IPS DF 6.9 (cell line): ENCODE results near the gene HECTD4.

Experiments
- DNase-seq: peaks from one replicate; pipeline ENCODE4 v3.0.0-alpha.2; 2013; ENCODE audit warnings: low read depth, low spot score
- H3K27ac ChIP-seq: one replicate; pipeline ENCODE4 v1.5.1; 2013; ENCODE audit warnings: low read length, control low read depth
- H3K27me3 ChIP-seq: 2 replicates; pipeline ENCODE4 v1.6.1; 2013; ENCODE audit warnings: mild to moderate bottlenecking, low read length; ENCODE audit not compliant: control insufficient read depth, insufficient read depth
- H3K36me3 ChIP-seq: 2 replicates; pipeline ENCODE4 v1.6.1; 2013; ENCODE audit warnings: low read length; ENCODE audit not compliant: control insufficient read depth, insufficient read depth
- H3K4me1 ChIP-seq: 2 replicates; pipeline ENCODE4 v1.6.1; 2013; ENCODE audit warnings: low read length; ENCODE audit not compliant: control insufficient read depth, insufficient read depth
- H3K4me3 ChIP-seq: 2 replicates; pipeline ENCODE4 v1.5.1; 2013; ENCODE audit warnings: mild to moderate bottlenecking, low read length
- H3K9me3 ChIP-seq: 2 replicates; pipeline ENCODE4 v1.6.1; 2013; ENCODE audit warnings: low read length, inconsistent platforms; ENCODE audit not compliant: control insufficient read depth, insufficient read depth
- WGBS: extraction: QIAGEN DNeasy Blood & Tissue Kit; methylation state at CpG from one replicate; pipeline ENCODE4 v1.1.7; 2013; ENCODE audit warnings: mixed read lengths, missing lambda C conversion rate; ENCODE audit not compliant: insufficient read length, insufficient coverage; 5-methylcytosine and 5-hydroxymethylcytosine counted together

HECTD4 gene

DNA sequence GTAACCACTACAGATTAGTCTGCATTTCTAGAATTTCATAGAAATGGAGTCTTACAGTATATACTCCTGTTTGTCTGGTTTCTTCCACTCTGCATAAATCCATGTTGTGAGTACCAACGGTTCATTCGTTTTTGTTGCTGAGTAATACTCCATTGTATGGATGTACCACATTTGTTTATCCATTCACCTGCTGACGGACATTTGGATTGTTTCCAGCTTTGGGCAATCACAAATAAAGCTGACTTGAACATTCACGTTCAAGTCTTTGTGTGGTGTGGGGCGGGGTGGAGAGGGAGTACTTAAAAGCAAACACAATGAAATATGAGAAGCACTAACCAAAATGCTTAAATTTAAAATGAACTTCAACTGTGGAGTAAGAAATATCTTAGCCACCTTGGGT is 7.1 kb downstream of the HECTD4 start:
- Histone ChIP-seq H3K4me3 (no peak overlapping the region), H3K27ac (no peak overlapping the region), H3K4me1 (no peaks in the 10 kb centered on the region), H3K36me3 (no peaks in the 10 kb centered on the region; the same call in 1 of the 2 replicates), H3K9me3 (no peaks in the 10 kb centered on the region), H3K27me3 (no peaks in the 10 kb centered on the region)
- no peak for DNase-seq
- no CpG with 5 or more reads among the region's 5 CpGs for whole genome bisulfite sequencing

DNA sequence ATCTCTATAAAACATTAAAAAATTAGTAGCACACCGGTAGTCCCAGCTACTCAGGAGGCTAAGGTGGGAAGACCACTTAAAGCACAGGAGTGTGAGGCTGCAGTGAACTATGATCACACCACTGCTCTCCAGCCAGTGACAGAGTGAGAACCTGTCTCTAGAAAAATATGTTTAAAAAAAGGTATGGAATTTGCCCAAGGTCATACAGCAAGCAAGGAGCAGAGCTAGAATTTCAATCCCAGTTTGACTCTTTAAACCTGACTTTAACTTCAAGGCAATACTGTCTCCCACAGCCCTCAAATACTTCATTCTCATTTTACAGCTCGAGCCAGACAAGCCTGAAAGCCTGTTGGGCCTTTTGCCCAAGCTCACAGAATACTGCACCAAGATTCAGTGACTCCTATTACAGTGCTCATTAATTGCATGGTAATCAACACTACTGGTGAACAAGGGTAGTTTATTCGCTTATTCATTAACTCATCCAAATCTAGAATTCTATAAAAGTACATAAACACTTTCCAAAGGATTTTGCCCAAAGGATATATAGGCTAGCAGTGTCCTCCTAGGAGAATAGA is 8.0 kb downstream of the HECTD4 start:
- Histone ChIP-seq H3K4me3 (no peak overlapping the region), H3K27me3 (no peaks in the 10 kb centered on the region), H3K9me3 (no peaks in the 10 kb centered on the region), H3K27ac (no peak overlapping the region), H3K36me3 (no peaks in the 10 kb centered on the region; the same call in 1 of the 2 replicates), H3K4me1 (no peaks in the 10 kb centered on the region)
- DNase-seq, result no peak
- no CpG with 5 or more reads among the region's 3 CpGs for WGBS

DNA sequence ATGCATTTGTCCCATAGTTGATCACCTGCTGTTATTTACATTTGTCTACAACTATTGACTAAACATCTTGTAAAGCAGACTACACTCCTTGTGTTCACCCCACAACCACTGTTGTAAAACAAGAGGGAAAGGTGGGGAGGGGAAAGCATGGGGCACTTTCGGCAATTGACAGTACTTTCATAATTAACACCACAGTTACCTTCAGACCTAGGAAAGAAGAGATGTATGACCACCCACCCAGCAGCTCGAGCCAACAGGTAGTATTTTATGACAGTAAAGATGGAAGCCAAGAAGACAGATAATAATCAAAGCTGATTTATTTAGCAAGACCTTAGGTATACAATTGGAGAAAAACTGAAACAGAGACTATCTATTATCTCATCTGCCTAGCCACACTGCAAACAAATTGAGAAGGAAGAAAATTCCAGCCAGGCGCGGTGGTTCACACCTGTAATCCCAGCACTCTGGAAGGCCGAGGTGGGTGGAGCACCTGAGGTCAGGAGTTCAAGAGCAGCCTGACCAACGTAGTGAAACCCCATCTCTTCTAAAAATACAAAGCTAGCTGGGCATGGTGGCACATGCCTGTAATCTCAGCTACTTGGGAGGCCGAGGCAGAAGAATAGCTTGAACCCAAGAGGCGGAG is 11.2 kb downstream of the HECTD4 start:
- no CpG with 5 or more reads among the region's 8 CpGs for WGBS
- H3K4me3 ChIP-seq, result no peak overlapping the region
- H3K9me3 ChIP-seq, result no peaks in the 10 kb centered on the region
- H3K36me3 ChIP-seq, result no peaks in the 10 kb centered on the region; the same call in 1 of the 2 replicates
- no peaks in the 10 kb centered on the region for H3K27me3 ChIP-seq
- no peaks in the 10 kb centered on the region for H3K4me1 ChIP-seq
- no peak for DNase-seq
- no peak overlapping the region for H3K27ac ChIP-seq

DNA sequence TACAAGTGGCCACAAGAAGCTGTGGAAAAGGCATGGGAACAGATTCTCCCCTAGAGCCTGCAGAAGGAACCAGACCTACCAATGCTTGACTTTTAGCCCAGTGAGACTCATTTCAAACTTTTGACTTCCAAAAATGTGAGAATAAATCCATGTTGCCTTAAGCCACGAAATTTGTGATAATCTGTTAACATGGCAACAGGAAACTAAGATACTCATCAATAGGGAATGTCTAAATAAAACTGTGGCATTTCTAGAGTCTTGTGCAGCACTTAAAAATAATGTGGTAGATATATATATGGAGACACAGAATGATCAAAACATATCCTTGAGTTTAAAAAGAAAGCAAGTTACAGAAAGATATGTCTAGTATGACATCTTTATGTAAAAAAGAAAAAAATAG is 12.0 kb downstream of the HECTD4 start:
- no peak overlapping the region for H3K4me3 ChIP-seq
- no CpG with 5 or more reads among the region's 1 CpG for WGBS
- DNase-seq, result no peak

DNA sequence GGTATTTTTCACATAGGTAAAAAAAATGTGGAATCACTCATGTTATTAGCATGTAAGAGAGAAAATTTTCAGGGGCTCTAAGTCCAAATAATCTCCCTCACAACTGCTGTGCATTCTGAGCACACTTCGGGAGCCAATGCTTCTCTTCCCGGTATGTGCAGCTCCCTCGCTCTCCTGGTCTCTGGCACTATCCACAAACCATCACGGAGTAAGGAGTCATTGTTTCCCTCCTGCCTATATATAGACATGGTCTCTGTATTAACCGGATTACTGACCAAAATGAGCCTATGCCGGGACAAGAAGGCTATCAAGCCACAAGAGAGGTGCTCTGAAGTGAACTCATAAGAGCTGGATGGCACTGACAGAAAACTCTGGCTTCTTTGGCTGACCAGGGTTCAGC is 13.4 kb downstream of the HECTD4 start:
- H3K27me3 ChIP-seq, result no peaks in the 10 kb centered on the region
- no peaks in the 10 kb centered on the region for H3K36me3 ChIP-seq
- no peak for DNase-seq
- no peaks in the 10 kb centered on the region for H3K9me3 ChIP-seq
- no peak overlapping the region for H3K27ac ChIP-seq
- no peaks in the 10 kb centered on the region for H3K4me1 ChIP-seq
- no CpG with 5 or more reads among the region's 6 CpGs for WGBS
- no peak overlapping the region for H3K4me3 ChIP-seq

More for the DNA sequence above, 12.0 kb downstream of the HECTD4 start:
- H3K9me3 ChIP-seq, result no peaks in the 10 kb centered on the region
- H3K4me1 ChIP-seq, result no peaks in the 10 kb centered on the region
- H3K27ac ChIP-seq, result no peak overlapping the region
- H3K27me3 ChIP-seq, result no peaks in the 10 kb centered on the region
- H3K36me3 ChIP-seq, result no peaks in the 10 kb centered on the region; the same call in 1 of the 2 replicates

DNA sequence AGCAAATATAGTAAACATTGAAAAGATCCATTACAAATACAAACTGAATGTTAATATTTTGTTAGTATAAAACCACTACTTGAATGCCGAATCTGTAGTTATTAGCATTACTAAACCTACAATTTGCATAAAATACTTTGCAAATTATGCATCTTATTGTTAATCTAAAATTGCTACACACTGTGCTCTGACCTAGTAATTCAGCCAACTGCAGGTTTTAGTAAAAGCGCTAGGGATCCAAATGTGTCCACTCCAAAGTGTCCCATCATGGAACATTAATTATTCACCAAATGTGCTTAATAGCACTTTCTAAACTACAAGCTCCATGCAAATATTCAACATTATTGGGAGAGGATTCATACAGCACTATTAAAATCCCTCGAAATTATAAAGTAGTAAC is 14.3 kb downstream of the HECTD4 start:
- no peak for DNase-seq
- Histone ChIP-seq H3K9me3 (no peaks in the 10 kb centered on the region), H3K4me1 (no peaks in the 10 kb centered on the region), H3K27me3 (no peaks in the 10 kb centered on the region), H3K36me3 (no peaks in the 10 kb centered on the region), H3K4me3 (no peak overlapping the region), H3K27ac (no peak overlapping the region)
- 100% methylated on average over 1 of the region's 3 CpGs for WGBS

DNA sequence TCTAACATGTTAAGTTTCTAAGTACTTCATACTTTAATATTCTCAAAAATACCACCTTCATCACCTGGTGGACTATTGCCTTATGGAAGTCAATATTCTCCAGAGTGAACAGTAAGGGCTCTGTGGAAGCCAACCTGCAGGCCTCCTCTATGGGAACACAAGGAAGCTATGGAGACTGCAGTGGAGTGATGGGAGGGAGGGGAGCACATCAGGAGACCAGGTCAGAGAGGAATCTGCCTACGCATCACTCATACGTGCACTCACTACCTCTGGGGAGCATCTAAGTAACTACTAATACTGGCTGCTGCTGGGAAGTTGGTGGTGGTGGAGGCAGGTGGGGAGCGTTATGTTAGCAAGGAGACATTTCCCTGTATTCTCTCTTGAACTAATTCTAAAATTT is 19.9 kb downstream of the HECTD4 start:
- Histone ChIP-seq H3K4me3 (no peak overlapping the region), H3K36me3 (no peaks in the 10 kb centered on the region), H3K4me1 (no peaks in the 10 kb centered on the region), H3K27me3 (no peaks in the 10 kb centered on the region), H3K9me3 (no peaks in the 10 kb centered on the region), H3K27ac (no peak overlapping the region)
- WGBS, result no CpG with 5 or more reads among the region's 3 CpGs
- DNase-seq, result no peak

DNA sequence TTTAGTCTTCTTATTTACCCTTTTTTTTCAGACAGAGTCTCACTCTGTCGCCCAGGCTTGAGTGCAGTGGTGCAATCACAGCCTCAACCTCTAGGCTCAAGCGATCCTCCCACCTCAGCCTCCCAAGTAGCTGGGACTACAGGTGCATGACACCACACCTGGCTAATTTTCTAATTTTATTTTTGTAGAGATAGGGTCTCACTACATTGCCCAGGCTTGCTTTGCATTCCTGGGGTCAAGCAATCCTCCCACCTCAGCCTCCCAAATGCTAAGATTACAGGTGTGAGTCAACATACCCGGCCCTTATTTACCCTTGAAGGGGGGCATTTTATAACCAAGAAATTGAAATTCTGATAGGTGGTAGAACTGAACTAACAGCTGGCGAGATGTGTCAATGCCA is 21.0 kb downstream of the HECTD4 start:
- WGBS, result no CpG with 5 or more reads among the region's 4 CpGs
- Histone ChIP-seq H3K9me3 (no peaks in the 10 kb centered on the region), H3K4me1 (no peaks in the 10 kb centered on the region), H3K27me3 (no peaks in the 10 kb centered on the region), H3K27ac (no peak overlapping the region), H3K4me3 (no peak overlapping the region), H3K36me3 (no peaks in the 10 kb centered on the region)
- no peak for DNase-seq

DNA sequence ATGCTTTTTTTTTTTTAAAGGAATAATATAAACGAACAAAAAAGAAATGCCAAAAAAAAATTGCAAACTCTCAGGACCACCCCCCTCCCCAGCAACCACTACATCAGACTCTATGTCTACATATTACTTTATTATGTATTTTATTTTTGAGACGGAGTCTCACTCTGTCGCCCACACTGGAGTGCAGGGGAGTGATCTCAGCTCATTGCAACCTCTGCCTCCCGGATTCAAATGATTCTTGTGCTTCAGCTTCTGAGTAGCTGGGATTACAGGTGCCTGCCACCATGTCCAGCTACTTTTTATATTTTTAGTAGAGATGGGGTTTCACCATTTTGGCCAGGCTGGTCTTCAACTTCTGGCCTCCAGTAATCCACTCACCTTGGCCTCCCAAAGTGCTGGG is 22.9 kb downstream of the HECTD4 start:
- H3K9me3 ChIP-seq, result no peaks in the 10 kb centered on the region
- H3K4me3 ChIP-seq, result no peak overlapping the region
- no peaks in the 10 kb centered on the region for H3K36me3 ChIP-seq
- H3K27ac ChIP-seq, result no peak overlapping the region
- H3K4me1 ChIP-seq, result no peaks in the 10 kb centered on the region
- H3K27me3 ChIP-seq, result no peaks in the 10 kb centered on the region
- no peak for DNase-seq
- WGBS, result no CpG with 5 or more reads among the region's 4 CpGs

DNA sequence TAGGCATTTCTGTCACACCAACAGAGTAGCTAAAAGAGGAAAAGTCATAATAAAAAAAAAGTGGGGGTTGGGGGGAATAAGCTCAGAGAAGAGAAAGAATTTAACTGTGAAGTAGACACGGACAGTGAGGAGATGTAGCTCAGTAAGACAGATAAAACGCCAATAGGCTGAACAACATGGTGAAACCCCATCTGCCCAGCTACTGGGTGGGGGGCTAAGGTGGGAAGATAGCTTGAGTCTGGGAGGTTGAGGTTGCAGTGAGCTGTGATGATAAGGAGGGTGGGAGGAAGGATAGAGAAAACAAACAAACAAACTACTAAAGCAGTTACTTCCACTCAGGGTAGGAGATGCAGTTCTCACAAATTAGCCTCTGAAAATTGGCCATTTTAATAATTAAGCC is 25.0 kb downstream of the HECTD4 start:
- no peak overlapping the region for H3K27ac ChIP-seq
- no CpG with 5 or more reads among the region's 2 CpGs for WGBS
- H3K4me3 ChIP-seq, result no peak overlapping the region
- DNase-seq, result no peak
- H3K9me3 ChIP-seq, result no peaks in the 10 kb centered on the region
- no peaks in the 10 kb centered on the region for H3K36me3 ChIP-seq
- no peaks in the 10 kb centered on the region for H3K4me1 ChIP-seq
- no peaks in the 10 kb centered on the region for H3K27me3 ChIP-seq

DNA sequence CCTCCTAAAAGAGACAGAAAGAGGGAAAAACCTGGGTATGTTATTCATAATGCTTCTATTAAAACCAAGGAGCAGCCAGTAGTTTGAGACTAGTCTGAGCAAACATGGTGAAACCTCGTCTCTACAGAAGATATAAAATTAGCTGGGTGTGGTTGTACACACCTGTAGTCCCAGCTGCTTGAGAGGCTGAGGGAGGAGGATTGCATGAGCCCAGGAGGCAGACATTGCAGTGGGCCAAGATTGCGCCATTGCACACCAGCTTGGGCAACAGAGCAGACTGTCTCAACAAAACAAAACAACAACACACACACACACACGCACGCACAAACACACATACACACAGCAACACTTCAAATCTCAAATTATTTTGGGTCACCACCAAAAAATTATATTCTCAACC is 27.8 kb downstream of the HECTD4 start:
- H3K27me3 ChIP-seq, result no peaks in the 10 kb centered on the region
- H3K27ac ChIP-seq, result no peak overlapping the region
- no peaks in the 10 kb centered on the region for H3K4me1 ChIP-seq
- WGBS, result 100% methylated on average over 2 of the region's 4 CpGs
- no peak for DNase-seq
- no peak overlapping the region for H3K4me3 ChIP-seq
- no peaks in the 10 kb centered on the region for H3K36me3 ChIP-seq
- no peaks in the 10 kb centered on the region for H3K9me3 ChIP-seq
